ENCODE results near the gene STK4.

- TF ChIP-seq POLR2A (IDR thresholded peaks at IDR 0.05; ENCODE audit: low read depth, low read length) (no peak), POLR2AphosphoS5 (IDR thresholded peaks at IDR 0.05; ENCODE audit: low read depth, low read length) (no peak)
Observed at GRCh38 chr20:45070932-45071632, 104.8 kb downstream of the STK4 start.
